Measurements from ENCODE around the gene GLYATL2.

Gene GLYATL2, protein sequence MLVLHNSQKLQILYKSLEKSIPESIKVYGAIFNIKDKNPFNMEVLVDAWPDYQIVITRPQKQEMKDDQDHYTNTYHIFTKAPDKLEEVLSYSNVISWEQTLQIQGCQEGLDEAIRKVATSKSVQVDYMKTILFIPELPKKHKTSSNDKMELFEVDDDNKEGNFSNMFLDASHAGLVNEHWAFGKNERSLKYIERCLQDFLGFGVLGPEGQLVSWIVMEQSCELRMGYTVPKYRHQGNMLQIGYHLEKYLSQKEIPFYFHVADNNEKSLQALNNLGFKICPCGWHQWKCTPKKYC

DNA sequence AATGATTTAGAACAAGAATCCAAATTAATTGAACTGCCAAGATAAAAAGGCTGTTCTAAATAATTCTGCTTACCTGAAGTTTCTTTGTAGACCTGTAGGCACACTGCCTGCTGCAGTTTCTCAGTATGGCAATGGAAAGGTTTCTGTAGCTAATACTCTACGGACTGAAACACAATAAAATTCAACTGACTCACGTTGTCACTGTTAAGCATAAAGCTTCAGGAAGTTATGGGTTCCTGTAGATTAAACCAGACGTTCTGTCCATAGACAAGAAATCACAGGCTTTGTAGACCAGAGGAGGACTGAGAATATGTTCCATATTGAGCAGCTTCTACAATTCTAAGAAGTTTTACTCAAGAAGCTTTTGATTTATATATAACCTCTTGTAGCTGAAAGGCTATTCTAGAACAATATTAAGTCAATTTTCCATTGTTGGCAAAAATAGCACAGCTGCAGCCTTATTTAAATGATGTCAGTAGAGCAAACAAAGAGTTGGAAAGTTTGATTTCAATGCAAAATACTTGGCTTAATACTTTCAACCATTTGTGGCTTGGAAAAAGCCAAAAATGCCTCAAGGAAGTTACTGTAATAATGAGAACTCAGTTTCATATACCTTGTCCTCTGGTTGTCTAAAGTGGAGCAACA, at the start of gene GLYATL2:
TSS of gene GLYATL2 (minus strand) at position 344 of the 645 bp plus-strand sequence. CDS start 5,092 bp downstream, outside the sequence.
- no peak for DNase-seq (ENCODE audit: low spot score)

DNA sequence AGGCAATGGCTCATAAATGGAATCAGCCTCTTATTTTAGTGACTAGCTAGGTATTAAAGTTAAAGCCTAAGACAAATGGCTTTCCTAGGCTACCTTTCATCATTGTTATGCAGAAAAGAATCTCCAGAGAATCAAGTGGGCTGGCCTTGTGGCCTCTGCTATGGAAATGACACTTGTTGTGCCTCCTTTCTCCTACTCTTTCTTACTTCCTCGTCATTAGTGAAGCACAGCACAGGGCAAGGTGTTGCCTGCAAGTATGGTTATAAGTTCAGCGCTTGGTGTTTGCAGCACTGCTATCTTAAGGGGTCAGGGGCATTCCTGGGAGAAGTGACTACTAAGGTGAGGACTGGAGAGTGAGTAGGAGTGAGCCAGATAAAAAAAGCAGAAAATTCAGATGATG, 49.4 kb upstream of the GLYATL2 start:
- no peak for DNase-seq (ENCODE audit: low spot score)

DNA sequence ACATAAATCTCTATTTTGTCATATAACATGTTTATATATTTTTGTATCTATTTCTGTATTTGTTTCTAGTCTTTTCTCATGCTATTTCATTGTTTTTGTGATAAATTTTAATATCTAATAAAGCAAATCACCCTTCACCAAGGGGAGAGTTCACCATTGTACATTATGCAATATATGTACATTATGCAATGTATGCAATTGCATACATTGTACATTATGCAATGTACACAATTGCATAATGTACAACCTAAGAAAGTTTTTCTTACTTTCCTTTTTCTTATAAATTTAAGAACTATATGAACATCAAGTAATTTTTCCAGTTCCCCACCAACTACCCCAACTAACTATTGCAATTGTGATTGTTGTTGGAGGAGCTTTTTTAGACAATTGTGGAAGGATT, 44.1 kb upstream of the GLYATL2 start:
- DNase-seq (ENCODE audit: low spot score), result no peak

DNA sequence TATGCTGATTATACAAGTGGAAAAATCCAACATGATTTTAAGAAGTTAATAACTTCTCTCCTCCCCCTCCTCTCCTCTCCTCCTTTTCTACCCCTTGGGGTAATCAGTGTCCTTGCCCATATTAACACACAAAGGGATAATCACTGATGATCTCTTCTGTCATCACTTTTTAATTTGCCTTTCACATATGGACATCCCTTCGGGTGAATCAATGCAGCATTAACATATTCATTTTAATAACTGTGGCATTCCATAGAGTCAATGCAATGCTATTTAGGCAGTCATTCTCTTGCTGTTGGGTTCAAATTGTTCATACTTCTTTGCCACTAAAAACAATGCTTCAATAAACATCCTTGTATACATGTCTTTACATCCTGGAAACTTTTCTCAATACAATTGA, 42.9 kb upstream of the GLYATL2 start:
- no peak for DNase-seq (ENCODE audit: low spot score)

DNA sequence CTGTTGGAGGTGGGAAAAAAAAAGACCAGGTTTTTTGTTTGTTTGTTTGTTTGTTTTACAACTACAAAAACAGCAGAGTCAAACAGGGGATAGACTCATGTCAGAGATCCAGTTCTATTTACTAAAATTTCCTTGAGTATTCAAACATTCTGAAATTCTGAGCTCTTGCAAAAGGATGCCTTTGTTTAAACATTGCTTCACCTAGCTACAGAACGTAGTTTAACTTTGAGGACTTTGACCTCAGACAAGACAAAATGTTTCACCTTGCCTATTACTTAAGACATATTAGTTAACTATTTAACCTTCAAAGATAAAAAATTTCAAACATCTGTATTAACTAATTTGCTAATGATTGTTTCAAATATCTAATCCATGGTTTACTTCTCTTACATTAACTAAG, 36.1 kb upstream of the GLYATL2 start:
- no peak for DNase-seq (ENCODE audit: low spot score)

- no peak for DNase-seq (ENCODE audit: low spot score)
Measured at GRCh38 chr11:58880166-58880565, 35.7 kb upstream of the GLYATL2 start.

- DNase-seq (ENCODE audit: low spot score), result no peak
Measured at GRCh38 chr11:58867556-58867955, 23.1 kb upstream of the GLYATL2 start.

- DNase-seq (ENCODE audit: low spot score), result no peak
Measured at GRCh38 chr11:58866788-58867187, 22.3 kb upstream of the GLYATL2 start.

- no peak for DNase-seq (ENCODE audit: low spot score)
Measured at GRCh38 chr11:58864335-58864734, 19.8 kb upstream of the GLYATL2 start.

GRCh38 chr11:58863697-58864096, 19.2 kb upstream of the GLYATL2 start:
- DNase-seq (ENCODE audit: low spot score), result no peak

DNA sequence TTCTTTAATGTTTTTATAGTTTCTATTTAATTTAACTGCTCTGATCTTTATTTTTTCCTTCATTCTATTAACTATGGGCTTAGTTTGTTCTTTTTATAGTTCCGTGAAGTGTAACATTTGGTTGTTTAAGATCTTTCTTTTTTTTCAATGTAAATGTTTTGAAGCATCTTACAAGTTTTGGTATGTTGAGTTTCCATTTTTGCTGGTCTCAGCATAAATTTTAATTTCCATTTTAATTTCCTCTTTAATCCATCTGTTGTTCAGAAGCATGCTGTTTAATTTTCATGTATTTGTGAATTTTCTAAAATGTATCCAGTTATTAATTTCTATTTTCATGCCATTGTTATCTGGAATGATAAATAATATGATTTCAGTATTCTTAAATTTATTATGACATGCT, 17.0 kb upstream of the GLYATL2 start:
- no peak for DNase-seq (ENCODE audit: low spot score)

DNA sequence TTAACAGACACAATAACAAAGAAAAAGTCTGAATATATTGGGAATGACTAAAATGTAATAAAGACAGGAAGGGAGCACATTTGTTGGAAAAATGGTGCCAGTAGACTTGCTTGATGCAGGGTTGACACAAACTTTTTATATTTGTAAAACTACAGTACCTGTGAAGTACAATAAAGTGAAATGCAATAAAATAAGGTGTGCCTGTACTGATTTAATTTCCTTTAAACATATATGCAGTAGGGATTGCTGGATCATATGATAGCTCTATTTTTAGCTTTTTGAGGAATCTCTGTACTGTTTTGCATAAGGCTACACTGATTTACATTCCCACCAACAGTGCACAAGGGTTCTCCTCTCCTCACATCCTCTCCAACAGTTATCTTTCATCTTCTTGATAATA, 12.3 kb upstream of the GLYATL2 start:
- no peak for DNase-seq (ENCODE audit: low spot score)

DNA sequence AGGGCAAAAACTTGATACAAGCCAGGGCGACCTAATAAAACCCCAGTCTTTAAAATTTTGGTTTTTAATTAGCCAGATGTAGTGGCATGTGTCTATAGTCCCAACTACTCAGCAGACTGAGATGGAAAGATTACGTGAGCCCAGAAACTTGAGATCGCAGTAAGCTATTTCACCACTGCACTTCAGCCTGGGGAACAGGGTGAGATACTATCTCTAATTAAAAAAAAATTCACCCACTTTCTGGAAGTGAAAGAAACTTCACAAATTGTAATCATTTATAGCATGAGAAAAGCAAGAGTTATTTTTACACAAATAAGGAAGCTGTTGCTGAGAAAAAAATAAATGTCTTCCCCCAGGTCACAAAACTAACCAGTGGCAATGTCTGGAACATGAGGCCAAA, 882 bp upstream of the GLYATL2 start:
- no peak for DNase-seq (ENCODE audit: low spot score)

DNA sequence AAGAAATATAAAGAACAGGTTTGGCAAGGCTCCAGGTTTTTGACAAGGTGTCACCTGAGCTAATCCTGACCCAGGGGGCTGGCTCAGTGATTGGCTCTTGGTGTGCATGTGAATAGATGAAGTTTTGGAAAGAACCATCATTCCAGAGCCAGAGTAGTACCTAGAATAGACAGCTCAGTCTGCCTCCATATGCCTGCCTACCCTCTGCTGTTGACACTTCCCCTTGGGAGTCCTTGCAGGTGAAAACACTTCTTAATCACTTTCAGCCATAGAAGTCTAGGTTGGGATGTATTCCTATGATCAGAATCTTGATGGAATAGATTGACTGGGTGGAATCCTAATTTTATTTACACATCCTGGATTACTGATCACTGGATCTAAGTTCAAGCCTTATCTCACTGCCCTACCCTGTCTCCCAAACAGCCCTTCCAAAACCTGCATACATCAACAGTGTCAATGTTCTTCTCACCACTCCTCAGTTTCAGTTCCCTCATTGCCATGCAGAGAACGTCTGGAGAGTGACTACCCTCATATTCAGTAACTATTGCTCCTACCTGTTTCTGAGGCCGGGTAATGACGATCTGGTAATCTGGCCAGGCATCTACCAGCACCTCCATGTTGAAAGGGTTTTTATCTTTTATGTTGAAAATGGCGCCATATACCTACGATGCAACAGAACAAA, 6.7 kb downstream of the GLYATL2 start:
- no peak for DNase-seq (ENCODE audit: low spot score)

- DNase-seq (ENCODE audit: low spot score), result no peak
Measured at GRCh38 chr11:58832056-58832645, 12.4 kb downstream of the GLYATL2 start.

- no peak for DNase-seq (ENCODE audit: low spot score)
Measured at GRCh38 chr11:58830673-58831301, 13.7 kb downstream of the GLYATL2 start.

DNA sequence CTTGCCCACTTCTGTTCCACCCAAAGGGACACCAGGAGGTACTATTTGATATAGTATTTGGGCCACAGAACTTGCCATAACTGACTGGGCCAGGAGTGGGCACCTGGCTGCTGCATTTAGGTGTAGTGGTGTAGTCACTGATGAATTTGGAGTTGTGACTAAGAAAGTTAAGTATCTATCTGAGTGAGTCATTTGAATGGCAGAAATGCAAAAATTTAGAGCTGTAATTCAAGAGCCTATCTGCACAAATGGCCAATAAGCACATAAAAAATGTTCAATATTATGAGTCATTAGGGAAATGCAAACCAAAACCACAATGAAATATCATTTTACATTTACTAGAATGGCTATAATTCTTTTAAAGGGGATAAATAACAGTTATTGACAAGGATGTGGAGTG, 14.7 kb downstream of the GLYATL2 start:
- DNase-seq (ENCODE audit: low spot score), result no peak

DNA sequence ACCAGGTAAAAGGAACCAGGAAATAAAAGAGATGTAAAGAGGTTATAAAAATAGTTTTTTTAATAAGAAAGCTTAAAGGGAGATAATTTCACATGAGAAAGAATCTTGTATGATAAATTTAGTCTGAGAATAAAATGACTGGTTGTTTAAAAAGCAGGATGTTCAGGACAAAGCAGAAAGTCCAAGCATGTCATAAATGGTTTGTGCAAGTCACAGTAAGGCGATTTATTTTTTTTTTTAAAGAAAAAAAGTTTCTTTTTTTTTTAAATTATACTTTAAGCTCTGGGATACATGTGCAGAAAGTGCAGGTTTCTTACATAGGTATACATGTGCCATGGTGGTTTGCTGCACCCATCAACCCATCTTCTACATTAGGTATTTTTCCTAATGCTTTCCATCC, 30.8 kb downstream of the GLYATL2 start:
- DNase-seq (ENCODE audit: low spot score), result no peak

DNA sequence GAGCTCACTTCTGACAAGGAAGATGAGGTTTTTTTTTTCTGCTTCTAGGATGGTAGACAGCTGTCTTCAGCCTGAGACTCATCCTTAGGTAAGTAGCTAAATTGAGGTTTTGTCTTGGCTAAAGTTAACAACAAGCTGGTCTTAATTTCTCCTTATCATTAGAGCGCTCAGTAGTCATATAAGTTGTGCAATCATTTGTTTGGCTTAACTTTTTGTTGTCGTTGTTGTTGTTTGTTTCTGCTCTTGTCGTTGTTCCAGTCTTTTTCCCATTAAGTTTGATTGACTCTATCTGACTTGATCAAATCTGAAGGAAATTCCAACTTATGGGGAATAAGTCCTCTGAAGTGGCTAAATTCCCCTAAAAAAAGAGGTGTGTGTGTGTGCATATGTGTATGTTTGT, 33.0 kb downstream of the GLYATL2 start:
- no peak for DNase-seq (ENCODE audit: low spot score)

DNA sequence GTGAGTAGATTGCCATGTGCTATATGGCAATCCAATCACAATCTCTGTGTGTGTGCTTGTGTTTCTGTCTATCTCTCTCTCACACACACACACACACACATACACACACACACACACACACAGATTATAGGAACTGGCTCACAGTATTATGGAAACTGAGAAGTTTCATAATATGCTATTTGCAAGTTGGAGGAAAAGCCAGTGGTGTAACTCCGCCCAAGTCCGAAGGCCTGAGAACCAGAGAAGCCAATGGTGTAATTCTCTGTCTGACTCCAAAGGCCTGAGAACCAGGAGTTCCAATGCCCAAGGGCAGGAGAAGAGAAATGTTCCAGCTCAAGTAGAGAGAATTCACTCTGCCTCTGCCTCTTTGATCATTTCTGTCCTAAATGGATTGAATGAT, 37.2 kb downstream of the GLYATL2 start:
- DNase-seq (ENCODE audit: low spot score), result no peak

DNA sequence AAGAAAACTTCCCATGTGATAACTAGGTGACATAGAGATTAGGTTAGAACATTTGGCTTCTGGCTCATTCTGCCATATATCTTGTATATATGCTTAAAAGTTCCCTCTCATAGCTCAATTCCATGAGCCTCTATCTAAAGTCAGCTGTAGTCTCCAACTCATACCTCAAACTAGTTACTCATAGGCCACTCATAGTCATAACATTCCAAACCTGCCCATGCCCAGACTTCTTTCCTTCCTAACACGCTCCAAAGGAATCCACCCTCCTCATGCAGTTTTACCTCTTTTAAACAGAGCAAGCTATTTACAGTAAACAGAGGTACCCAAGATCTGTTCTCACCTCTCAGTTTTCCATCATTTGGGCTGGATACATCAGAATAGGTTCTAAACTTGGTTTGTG, 39.4 kb downstream of the GLYATL2 start:
- no peak for DNase-seq (ENCODE audit: low spot score)

DNA sequence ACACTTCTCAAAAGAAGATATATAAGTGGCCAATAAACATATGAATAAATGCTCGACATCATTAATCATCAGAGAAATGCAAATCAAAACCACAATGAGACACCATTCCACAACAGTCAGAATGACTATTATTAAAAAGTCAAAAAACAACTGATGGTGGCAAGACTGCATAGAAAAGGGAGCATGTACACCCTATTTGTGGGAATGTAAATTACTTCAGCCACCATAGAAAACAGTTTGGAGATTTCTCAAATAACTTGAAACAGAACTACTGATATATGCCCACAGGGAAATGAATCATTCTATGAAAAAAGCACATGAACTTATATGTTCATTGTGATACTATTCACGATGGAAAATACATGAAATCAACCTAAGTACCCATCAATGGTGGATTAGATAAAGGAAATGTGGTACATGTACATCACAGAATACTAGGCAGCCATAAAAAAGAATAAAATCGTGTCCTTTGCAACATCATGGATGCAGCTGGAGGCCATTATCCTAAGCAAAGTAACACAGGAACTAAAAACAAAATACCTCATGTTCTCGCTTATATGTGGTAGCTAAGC, 42.4 kb downstream of the GLYATL2 start:
- no peak for DNase-seq (ENCODE audit: low spot score)

All from putamen (tissue), 1 donor.